PFSK-1 (cell line): Measurements from ENCODE around the gene STK25.

Experiments
- FOXP2 ChIP-seq: optimal IDR thresholded peaks from 2 replicates; pipeline ENCODE3; 2011; ENCODE audit warnings: borderline replicate concordance, control low read depth, inconsistent platforms; ENCODE audit not compliant: insufficient read depth; ENCODE audit errors: extremely low read length, extremely low read depth
- POLR2AphosphoS5 ChIP-seq: IDR thresholded peaks from 2 replicates; pipeline ENCODE4 v1.6.1; 2012; ENCODE audit warnings: low read depth, mild to moderate bottlenecking, control low read depth, low read length, moderate library complexity
- SIN3A ChIP-seq: IDR thresholded peaks from 2 replicates; pipeline ENCODE4 v1.6.1; 2012; ENCODE audit warnings: mild to moderate bottlenecking, low read length, moderate library complexity, borderline replicate concordance; ENCODE audit not compliant: insufficient read depth
- TAF1 ChIP-seq: IDR thresholded peaks from 2 replicates; pipeline ENCODE4 v1.6.1; 2012; ENCODE audit warnings: low read length, control low read depth, borderline replicate concordance; ENCODE audit not compliant: insufficient read depth
- TF ChIP-seq, protein P1 (sequence below), 2 experiments: IDR thresholded peaks; 2 replicates each; pipeline versions ENCODE4 v1.6.1 to v1.8.0; 2011 to 2012; ENCODE audit warnings: low read depth in 2 of 2, low read length in 2 of 2, control low read depth in 1 of 2, inconsistent platforms in 1 of 2, mild to moderate bottlenecking in 1 of 2, moderate library complexity in 1 of 2; ENCODE audit not compliant: insufficient read depth in 1 of 2

STK25 gene

GRCh38 chr2:241514986-241515737 lies 6.8 kb upstream of the STK25 start:
- TF ChIP-seq POLR2AphosphoS5: no peak
- TF ChIP-seq FOXP2: no peak
- TF ChIP-seq SIN3A: no peak
- TF ChIP-seq, protein P1, sequence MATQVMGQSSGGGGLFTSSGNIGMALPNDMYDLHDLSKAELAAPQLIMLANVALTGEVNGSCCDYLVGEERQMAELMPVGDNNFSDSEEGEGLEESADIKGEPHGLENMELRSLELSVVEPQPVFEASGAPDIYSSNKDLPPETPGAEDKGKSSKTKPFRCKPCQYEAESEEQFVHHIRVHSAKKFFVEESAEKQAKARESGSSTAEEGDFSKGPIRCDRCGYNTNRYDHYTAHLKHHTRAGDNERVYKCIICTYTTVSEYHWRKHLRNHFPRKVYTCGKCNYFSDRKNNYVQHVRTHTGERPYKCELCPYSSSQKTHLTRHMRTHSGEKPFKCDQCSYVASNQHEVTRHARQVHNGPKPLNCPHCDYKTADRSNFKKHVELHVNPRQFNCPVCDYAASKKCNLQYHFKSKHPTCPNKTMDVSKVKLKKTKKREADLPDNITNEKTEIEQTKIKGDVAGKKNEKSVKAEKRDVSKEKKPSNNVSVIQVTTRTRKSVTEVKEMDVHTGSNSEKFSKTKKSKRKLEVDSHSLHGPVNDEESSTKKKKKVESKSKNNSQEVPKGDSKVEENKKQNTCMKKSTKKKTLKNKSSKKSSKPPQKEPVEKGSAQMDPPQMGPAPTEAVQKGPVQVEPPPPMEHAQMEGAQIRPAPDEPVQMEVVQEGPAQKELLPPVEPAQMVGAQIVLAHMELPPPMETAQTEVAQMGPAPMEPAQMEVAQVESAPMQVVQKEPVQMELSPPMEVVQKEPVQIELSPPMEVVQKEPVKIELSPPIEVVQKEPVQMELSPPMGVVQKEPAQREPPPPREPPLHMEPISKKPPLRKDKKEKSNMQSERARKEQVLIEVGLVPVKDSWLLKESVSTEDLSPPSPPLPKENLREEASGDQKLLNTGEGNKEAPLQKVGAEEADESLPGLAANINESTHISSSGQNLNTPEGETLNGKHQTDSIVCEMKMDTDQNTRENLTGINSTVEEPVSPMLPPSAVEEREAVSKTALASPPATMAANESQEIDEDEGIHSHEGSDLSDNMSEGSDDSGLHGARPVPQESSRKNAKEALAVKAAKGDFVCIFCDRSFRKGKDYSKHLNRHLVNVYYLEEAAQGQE (IDR thresholded peaks at IDR 0.05; ENCODE audit: insufficient read depth in 1 of 2, low read depth in 2 of 2, low read length in 2 of 2): no peak
- TF ChIP-seq TAF1: no peak

DNA sequence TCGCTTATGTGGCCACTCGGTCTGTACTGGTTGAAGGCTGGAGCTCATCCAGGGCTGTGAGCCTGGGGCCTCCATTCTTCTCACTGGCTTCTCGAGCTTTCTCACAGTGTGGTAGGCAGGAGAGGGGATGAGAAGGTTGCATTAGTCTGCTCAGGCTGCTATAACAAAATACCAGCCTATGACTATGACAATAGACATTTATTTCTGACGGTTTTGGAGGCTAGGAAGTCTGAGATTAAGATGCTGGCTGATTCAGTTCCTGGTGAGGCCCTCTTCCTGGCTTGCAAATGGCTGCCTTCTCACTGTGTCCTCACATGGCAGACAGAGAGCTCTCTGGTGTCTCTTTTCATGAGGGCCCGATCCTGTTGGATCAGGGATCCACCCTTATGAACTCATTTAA lies 6.2 kb upstream of the STK25 start:
- no peak for TF ChIP-seq TAF1
- TF ChIP-seq, protein P1 (IDR thresholded peaks at IDR 0.05; ENCODE audit: insufficient read depth in 1 of 2, low read depth in 2 of 2, low read length in 2 of 2): no peak

DNA sequence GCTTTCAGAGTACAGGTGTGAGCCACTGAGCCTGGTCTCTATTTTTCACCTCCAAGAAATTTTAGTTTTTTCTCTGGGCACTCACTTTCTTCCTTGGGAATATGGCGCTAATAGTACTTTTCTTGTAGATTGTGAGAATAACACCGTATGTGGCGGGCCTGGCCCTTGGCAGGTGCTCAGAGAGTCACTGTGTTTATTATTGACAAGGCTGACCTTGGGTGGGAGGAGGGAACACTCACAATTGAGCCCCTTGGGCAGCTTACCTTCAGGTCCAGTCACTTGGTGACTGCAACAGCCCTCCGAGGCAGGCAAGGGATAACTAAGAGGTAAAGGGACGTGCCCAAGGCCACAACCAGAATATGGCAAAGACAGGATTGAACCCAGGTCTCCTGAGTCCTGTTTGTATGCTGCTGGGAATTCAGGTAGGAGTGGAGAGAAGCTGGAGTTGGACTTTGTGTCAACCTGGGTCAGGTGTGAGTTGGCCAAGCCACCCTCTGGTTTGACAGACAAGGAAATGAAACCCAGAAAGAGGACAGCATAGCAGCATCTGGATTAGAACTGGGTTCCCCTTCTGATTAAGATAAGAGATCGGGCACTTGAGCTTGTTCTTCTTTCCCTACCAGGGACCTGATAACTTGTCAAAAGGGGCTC lies 2.8 kb upstream of the STK25 start:
- TF ChIP-seq FOXP2 (no peak), SIN3A (no peak), TAF1 (no peak), POLR2AphosphoS5 (no peak)
- TF ChIP-seq, protein P1 (IDR thresholded peaks at IDR 0.05; ENCODE audit: insufficient read depth in 1 of 2, low read depth in 2 of 2, low read length in 2 of 2): no peak

GRCh38 chr2:241509155-241509784 lies 886 bp upstream of the STK25 start:
- TF ChIP-seq FOXP2 (no peak), POLR2AphosphoS5 (no peak), SIN3A (no peak), TAF1 (no peak)
- TF ChIP-seq, protein P1 (IDR thresholded peaks at IDR 0.05; ENCODE audit: insufficient read depth in 1 of 2, low read depth in 2 of 2, low read length in 2 of 2): no peak
